Measurements from ENCODE around the gene PLXNB2.

PLXNB2 gene

DNA sequence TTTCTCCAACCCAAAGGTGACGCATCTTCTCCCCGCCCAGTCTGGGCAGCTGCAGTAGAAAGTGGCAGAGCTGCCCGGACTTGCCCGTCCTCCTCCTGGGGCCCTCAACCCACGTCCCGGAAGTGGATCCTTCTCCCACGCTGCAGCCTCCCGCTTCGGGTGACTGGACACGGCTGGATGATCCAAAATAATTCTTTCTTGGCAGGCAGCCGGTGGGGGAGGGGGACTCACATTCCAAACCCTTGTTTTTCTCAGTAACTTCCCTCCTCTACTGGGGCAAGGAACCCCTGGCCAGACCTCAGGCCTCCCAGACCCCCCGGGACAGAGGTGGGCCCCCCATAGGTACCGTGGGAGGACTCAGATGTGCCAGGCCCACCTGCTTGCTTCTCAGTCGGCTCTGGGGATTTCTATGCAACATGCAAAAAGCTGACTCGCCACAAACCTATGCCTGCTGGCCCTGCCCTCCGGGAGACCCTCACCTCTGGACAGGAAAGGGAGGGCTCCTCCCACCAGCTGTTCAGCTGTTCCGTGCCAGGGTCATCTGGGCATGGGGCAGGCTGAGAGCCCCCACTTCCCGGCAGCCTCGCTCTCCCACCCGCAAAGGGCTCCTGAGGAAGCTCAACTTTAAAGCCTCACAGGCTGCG lies 1.4 kb downstream of the PLXNB2 start (continued):
- TF ChIP-seq SCRT1 (tag by site-specific recombination; IDR thresholded peaks at IDR 0.05; ENCODE audit: borderline replicate concordance) (0 out of 2 replicates have a peak, but pooled peaks have one; percentile 17), ZNF48 (tag by site-specific recombination; IDR thresholded peaks at IDR 0.05) (no peak), GFI1B (tag by site-specific recombination; IDR thresholded peaks at IDR 0.05) (no peak), ZNF157 (tag by site-specific recombination; IDR thresholded peaks at IDR 0.05) (no peak), SP2 (tag by site-specific recombination; IDR thresholded peaks at IDR 0.05) (peak; percentile 71), ZFP69B (tag by site-specific recombination; IDR thresholded peaks at IDR 0.05) (peak; percentile 89), GLIS2 (tag by site-specific recombination; IDR thresholded peaks at IDR 0.05) (peak; percentile 96), ZFP37 (tag by site-specific recombination; IDR thresholded peaks at IDR 0.05) (0 out of 2 replicates have a peak, but pooled peaks have one; percentile 38), ZEB2 (tag by site-specific recombination; IDR thresholded peaks at IDR 0.05) (peak; percentile 87), ZSCAN5A (tag by site-specific recombination; IDR thresholded peaks at IDR 0.05) (no peak), ZNF623 (tag by site-specific recombination; IDR thresholded peaks at IDR 0.05) (no peak), ZBTB17 (tag by site-specific recombination; IDR thresholded peaks at IDR 0.05) (peak; percentile 55; the same call in 1 of the 2 replicates), ZNF2 (tag by site-specific recombination; IDR thresholded peaks at IDR 0.05) (no peak), ZNF121 (tag by site-specific recombination; IDR thresholded peaks at IDR 0.05) (0 out of 2 replicates have a peak, but pooled peaks have one; percentile 44), ZNF555 (tag by site-specific recombination; conservative IDR thresholded peaks at IDR 0.05) (no peak), ZNF473 (tag by site-specific recombination; IDR thresholded peaks at IDR 0.05) (no peak), ZNF621 (tag by site-specific recombination; IDR thresholded peaks at IDR 0.05) (no peak), ZNF513 (tag by site-specific recombination; IDR thresholded peaks at IDR 0.05) (no peak), SP7 (tag by site-specific recombination; IDR thresholded peaks at IDR 0.05) (peak; percentile 80), ZNF239 (tag by site-specific recombination; IDR thresholded peaks at IDR 0.05) (no peak), ZNF664 (tag by site-specific recombination; IDR thresholded peaks at IDR 0.05) (no peak), ZNF629 (tag by site-specific recombination; IDR thresholded peaks at IDR 0.05) (peak; percentile 64), ZBTB1 (tag by site-specific recombination; IDR thresholded peaks at IDR 0.05) (no peak), ZSCAN30 (tag by site-specific recombination; IDR thresholded peaks at IDR 0.05) (peak; percentile 54; the same call in 1 of the 2 replicates), ZXDB (tag by site-specific recombination; IDR thresholded peaks at IDR 0.05) (peak; percentile 53), PRDM10 (tag by site-specific recombination; IDR thresholded peaks at IDR 0.05) (peak; percentile 78)
- TF ChIP-seq, protein P1, sequence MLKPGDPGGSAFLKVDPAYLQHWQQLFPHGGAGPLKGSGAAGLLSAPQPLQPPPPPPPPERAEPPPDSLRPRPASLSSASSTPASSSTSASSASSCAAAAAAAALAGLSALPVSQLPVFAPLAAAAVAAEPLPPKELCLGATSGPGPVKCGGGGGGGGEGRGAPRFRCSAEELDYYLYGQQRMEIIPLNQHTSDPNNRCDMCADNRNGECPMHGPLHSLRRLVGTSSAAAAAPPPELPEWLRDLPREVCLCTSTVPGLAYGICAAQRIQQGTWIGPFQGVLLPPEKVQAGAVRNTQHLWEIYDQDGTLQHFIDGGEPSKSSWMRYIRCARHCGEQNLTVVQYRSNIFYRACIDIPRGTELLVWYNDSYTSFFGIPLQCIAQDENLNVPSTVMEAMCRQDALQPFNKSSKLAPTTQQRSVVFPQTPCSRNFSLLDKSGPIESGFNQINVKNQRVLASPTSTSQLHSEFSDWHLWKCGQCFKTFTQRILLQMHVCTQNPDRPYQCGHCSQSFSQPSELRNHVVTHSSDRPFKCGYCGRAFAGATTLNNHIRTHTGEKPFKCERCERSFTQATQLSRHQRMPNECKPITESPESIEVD (tag by site-specific recombination; IDR thresholded peaks at IDR 0.05) = no peak; the same call in 1 of the 2 replicates
- TF ChIP-seq, protein P2, sequence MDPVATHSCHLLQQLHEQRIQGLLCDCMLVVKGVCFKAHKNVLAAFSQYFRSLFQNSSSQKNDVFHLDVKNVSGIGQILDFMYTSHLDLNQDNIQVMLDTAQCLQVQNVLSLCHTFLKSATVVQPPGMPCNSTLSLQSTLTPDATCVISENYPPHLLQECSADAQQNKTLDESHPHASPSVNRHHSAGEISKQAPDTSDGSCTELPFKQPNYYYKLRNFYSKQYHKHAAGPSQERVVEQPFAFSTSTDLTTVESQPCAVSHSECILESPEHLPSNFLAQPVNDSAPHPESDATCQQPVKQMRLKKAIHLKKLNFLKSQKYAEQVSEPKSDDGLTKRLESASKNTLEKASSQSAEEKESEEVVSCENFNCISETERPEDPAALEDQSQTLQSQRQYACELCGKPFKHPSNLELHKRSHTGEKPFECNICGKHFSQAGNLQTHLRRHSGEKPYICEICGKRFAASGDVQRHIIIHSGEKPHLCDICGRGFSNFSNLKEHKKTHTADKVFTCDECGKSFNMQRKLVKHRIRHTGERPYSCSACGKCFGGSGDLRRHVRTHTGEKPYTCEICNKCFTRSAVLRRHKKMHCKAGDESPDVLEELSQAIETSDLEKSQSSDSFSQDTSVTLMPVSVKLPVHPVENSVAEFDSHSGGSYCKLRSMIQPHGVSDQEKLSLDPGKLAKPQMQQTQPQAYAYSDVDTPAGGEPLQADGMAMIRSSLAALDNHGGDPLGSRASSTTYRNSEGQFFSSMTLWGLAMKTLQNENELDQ (tag by site-specific recombination; IDR thresholded peaks at IDR 0.05; ENCODE audit: low read depth) = no peak
- TF ChIP-seq, protein P3, sequence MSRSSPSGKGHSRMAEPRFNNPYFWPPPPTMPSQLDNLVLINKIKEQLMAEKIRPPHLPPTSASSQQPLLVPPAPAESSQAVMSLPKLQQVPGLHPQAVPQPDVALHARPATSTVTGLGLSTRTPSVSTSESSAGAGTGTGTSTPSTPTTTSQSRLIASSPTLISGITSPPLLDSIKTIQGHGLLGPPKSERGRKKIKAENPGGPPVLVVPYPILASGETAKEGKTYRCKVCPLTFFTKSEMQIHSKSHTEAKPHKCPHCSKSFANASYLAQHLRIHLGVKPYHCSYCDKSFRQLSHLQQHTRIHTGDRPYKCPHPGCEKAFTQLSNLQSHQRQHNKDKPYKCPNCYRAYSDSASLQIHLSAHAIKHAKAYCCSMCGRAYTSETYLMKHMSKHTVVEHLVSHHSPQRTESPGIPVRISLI (tag by site-specific recombination; IDR thresholded peaks at IDR 0.05) = no peak

All from HEK293 (cell line).